ENCODE data around the gene SCAMP1. TPM values are rescaled to one million over a fixed set of nuclear protein-coding genes. Genes with fewer than 3 reads are reported as not detected.

The SCAMP1 gene
- total RNA-seq, 4 donors from 2014 or later = 28.3 to 33.1 (median 30.9) TPM

- H3K4me3 ChIP-seq (ENCODE audit: low read depth, poor library complexity, severe bottlenecking) = no peak overlapping the region
- 82 to 84% methylated on average over 3 of the region's 3 CpGs for WGBS, 2 donors
- intact Hi-C loops (cut with DNase I; ENCODE audit: low total_unique reads) = no loop called here
- TF ChIP-seq CTCF (IDR thresholded peaks at IDR 0.05) = no peak
- no peak for TF ChIP-seq POLR2A (IDR thresholded peaks at IDR 0.05)
- no peak for DNase-seq (ENCODE audit: low spot score in 2 of 2)
Measured at GRCh38 chr5:78419396-78419795, 59.0 kb downstream of the SCAMP1 start.

- H3K4me3 ChIP-seq (ENCODE audit: low read depth, poor library complexity, severe bottlenecking) = no peak overlapping the region
- intact Hi-C loops (cut with DNase I; ENCODE audit: low total_unique reads) = no loop called here
- TF ChIP-seq CTCF (IDR thresholded peaks at IDR 0.05) (no peak), POLR2A (IDR thresholded peaks at IDR 0.05) (no peak)
- no peak for DNase-seq (ENCODE audit: low spot score in 2 of 2)
Measured at GRCh38 chr5:78420548-78420947, 60.1 kb downstream of the SCAMP1 start.

DNA sequence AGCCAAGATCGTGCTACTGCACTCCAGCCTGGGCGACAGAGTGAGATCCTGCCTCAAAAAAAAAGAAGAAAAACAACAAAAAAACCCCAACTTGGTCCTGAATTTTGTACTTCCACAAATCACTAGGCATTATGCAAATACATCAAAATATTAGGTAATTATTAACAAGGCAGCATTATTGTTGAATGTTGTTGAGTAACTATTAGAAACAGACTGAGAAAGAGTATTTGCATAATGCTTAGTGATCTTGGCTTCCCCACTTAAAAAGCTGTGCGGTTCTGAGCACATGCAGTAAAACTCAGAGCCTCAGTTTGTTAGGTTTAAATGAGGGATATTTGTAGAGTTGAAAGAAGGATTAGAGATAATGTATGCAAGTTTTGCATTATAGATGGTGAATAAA lies 64.2 kb downstream of the SCAMP1 start:
- intact Hi-C loops (cut with DNase I; ENCODE audit: low total_unique reads) = no loop called here
- WGBS, 2 donors = 83 to 87% methylated on average over 3 of the region's 3 CpGs
- DNase-seq (ENCODE audit: low spot score in 2 of 2) = no peak
- TF ChIP-seq POLR2A (IDR thresholded peaks at IDR 0.05) (no peak), CTCF (IDR thresholded peaks at IDR 0.05) (no peak)
- no peak overlapping the region for H3K4me3 ChIP-seq (ENCODE audit: low read depth, poor library complexity, severe bottlenecking)

- no peak overlapping the region for H3K4me3 ChIP-seq (ENCODE audit: low read depth, poor library complexity, severe bottlenecking)
- 89 to 97% methylated on average over 2 of the region's 2 CpGs for WGBS, 2 donors
Measured at GRCh38 chr5:78429332-78429980, 69.0 kb downstream of the SCAMP1 start.

GRCh38 chr5:78430866-78431265 lies 70.4 kb downstream of the SCAMP1 start:
- intact Hi-C loops (cut with DNase I; ENCODE audit: low total_unique reads) = no loop called here
- no peak for DNase-seq (ENCODE audit: low spot score in 2 of 2)
- no peak for TF ChIP-seq POLR2A (IDR thresholded peaks at IDR 0.05)
- no peak for TF ChIP-seq CTCF (IDR thresholded peaks at IDR 0.05)
- WGBS, 2 donors = 76 to 89% methylated on average over 1 of the region's 1 CpG
- no peak overlapping the region for H3K4me3 ChIP-seq (ENCODE audit: low read depth, poor library complexity, severe bottlenecking)

More at GRCh38 chr5:78429332-78429980, 69.0 kb downstream of the SCAMP1 start:
- DNase-seq (ENCODE audit: low spot score in 2 of 2) = no peak
- TF ChIP-seq CTCF (IDR thresholded peaks at IDR 0.05) = no peak
- intact Hi-C loops (cut with DNase I; ENCODE audit: low total_unique reads) = no loop called here

DNA sequence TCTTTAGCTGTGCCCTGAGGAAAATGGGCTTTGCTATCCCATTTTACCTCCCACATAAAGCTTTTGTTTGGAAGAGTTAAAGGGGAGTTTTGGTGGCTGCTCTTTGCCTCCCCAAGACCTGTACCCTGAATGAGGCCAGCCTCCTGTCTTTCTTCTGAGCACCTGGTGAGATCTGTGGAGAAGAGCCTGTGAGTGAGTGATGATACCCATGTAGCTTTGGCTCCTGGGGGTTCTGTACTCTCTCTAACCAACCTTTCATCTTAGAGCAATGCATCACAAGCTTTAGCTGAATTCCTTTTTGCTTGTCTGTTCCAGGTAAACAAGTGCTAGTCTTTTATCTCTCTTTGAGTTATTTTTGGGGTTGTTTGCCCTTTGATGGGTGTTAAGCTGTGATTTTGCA lies 73.6 kb downstream of the SCAMP1 start:
- DNase-seq (ENCODE audit: low spot score in 2 of 2) = no peak
- intact Hi-C loops (cut with DNase I; ENCODE audit: low total_unique reads) = no loop called here
- H3K4me3 ChIP-seq (ENCODE audit: low read depth, poor library complexity, severe bottlenecking) = no peak overlapping the region
- TF ChIP-seq POLR2A (IDR thresholded peaks at IDR 0.05) = no peak
- no peak for TF ChIP-seq CTCF (IDR thresholded peaks at IDR 0.05)

All from lower leg skin (tissue), 4 donors.